ENCODE data around the gene FAM89A. TPM values are rescaled to one million over a fixed set of nuclear protein-coding genes. Genes with fewer than 3 reads are reported as not detected.

Gene FAM89A
- total and polyA plus RNA-seq, 2 donors (not counting 1 experiment from before 2014, with no cell fraction given): 3.2 to 6.1 TPM

DNA sequence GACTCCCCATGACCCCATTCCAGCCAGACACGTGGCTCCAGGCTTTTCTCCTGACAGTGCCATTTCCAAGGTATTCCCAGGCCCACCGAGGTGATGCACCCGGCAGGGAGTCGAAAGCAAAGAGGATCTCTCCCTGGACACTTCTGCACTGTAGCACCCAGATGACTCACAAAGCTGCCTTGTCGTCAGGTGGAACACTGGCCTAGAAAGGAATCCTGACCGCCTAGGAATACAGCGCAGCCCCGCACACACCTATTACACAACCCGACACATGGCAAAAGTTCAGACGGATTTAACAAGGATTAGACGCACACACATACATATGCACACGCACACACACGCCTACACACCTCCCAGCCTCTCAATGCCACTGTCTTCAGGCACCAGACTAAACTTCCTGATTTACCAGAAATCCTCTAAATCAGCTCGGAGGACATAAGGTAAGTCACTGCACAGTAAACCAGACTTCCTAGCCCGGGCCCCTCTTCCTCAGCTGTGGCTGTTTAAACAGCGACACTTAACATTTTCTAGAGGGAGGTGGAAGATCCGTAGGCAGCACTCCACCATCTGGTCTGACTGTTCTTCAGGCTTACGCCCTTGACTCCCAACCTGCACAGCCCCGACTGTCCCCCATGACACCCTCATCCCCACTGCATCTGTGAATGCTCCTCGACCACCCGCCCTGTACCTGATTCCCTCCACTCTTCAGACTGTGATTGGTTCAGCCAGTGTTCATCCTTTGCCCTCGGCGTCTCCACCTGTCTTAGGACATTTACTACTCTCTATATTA, 12.7 kb downstream of the FAM89A start:
- no peak overlapping the region for H3K27ac Mint-ChIP-seq
- H3K4me1 ChIP-seq (ENCODE audit: control insufficient read depth in 2 of 2, insufficient read depth in 2 of 2, low read length in 2 of 2): peaks cover 0 to 3% of the 10 kb centered on the region in 2 donors

More for the DNA sequence above, 12.7 kb downstream of the FAM89A start:
- Histone ChIP-seq H3K9me3 (ENCODE audit: control extremely low read depth in 1 of 3, control insufficient read depth in 2 of 3, insufficient read depth in 1 of 3, low read length in 2 of 3) (no peaks in the 10 kb centered on the region), H3K79me2 (ENCODE audit: control insufficient read depth, insufficient read depth, low read length) (peaks cover 5% of the 10 kb centered on the region), H3K27me3 (replicated peaks in 1 of 4; ENCODE audit: control extremely low read depth in 1 of 4, control insufficient read depth in 3 of 4, insufficient read depth in 4 of 4, low read length in 3 of 4) (no peaks in the 10 kb centered on the region), H3K9ac (ENCODE audit: low read length) (no peak overlapping the region), H3K4me3 (ENCODE audit: control extremely low read depth in 1 of 5, extremely low read depth in 1 of 5, insufficient read depth in 1 of 5, low read depth in 2 of 5, low read length in 4 of 5) (no peak overlapping the region), H2AFZ (ENCODE audit: insufficient read depth, low read depth, low read length, poor library complexity, severe bottlenecking) (no peak overlapping the region), H3K36me3 (replicated peaks in 1 of 2; ENCODE audit: control extremely low read depth in 1 of 2, control insufficient read depth in 1 of 2, extremely low read depth in 1 of 2, insufficient read depth in 2 of 2, low read length in 1 of 2) (no peaks in the 10 kb centered on the region), H4K20me1 (ENCODE audit: control insufficient read depth, insufficient read depth, low read length, poor library complexity, severe bottlenecking) (no peaks in the 10 kb centered on the region), H3K4me2 (replicated peaks; ENCODE audit: low read depth, low read length, poor library complexity, severe bottlenecking) (no peak overlapping the region), H3K27ac (ENCODE audit: low read length in 2 of 2) (no peak overlapping the region)
- Mint-ChIP-seq H3K27me3 (no peaks in the 10 kb centered on the region), H3K9me3 (ENCODE audit: insufficient read depth) (no peaks in the 10 kb centered on the region), H3K4me1 (peaks cover 5% of the 10 kb centered on the region), H3K4me3 (no peak overlapping the region)
- POLR2A ChIA-PET: no interaction called here
- TF ChIP-seq CTCF (IDR thresholded peaks at IDR 0.05) (no peak), EZH2 (IDR thresholded peaks at IDR 0.05; ENCODE audit: borderline replicate concordance, insufficient read depth, low read depth, low read length, poor library complexity, severe bottlenecking) (no peak)
- 88% methylated on average over 22 of the region's 23 CpGs for WGBS (ENCODE audit: insufficient coverage)
- intact Hi-C loops (cut with micrococcal nuclease): no loop called here
- ATAC-seq (ENCODE audit: low read depth) (no peak), DNase-seq (no peak)
- CTCF ChIA-PET: no interaction called here

Data from B cell (primary cell).